Measurements from ENCODE around the gene ATP6V0C. TPM values are rescaled to one million over a fixed set of nuclear protein-coding genes. Genes with fewer than 3 reads are reported as not detected.
"Not testable (repeated sequence)": the region's sequence is repeated elsewhere in the genome, so short reads cannot be mapped to it uniquely, and the experiment has no call there.

The ATP6V0C gene
- total RNA-seq, 1 donor from 2014 or later, result 13.2 TPM

- no peak for DNase-seq (ENCODE audit: low spot score)
These were observed 13.5 kb downstream of the ATP6V0C start for GRCh38 chr16:2527071-2527783.

- no peak for DNase-seq (ENCODE audit: low spot score)
These were observed 14.0 kb downstream of the ATP6V0C start for GRCh38 chr16:2527784-2528100.

GRCh38 chr16:2528161-2529060 lies 14.7 kb downstream of the ATP6V0C start:
- no peak for DNase-seq (ENCODE audit: low spot score)

GRCh38 chr16:2529061-2529931 lies 15.5 kb downstream of the ATP6V0C start:
- no peak for DNase-seq (ENCODE audit: low spot score)

GRCh38 chr16:2529961-2530628 lies 16.3 kb downstream of the ATP6V0C start:
- DNase-seq (ENCODE audit: low spot score), result no peak

GRCh38 chr16:2530629-2531318 lies 17.0 kb downstream of the ATP6V0C start:
- no peak for DNase-seq (ENCODE audit: low spot score)

GRCh38 chr16:2531371-2531695 lies 17.6 kb downstream of the ATP6V0C start, which contains the start of gene CEMP1:
TSS of gene CEMP1 (minus strand) at chr16:2531408. CDS start at chr16:2531073, 335 bp downstream.
- DNase-seq (ENCODE audit: low spot score), result no peak

GRCh38 chr16:2531696-2532493 lies 18.1 kb downstream of the ATP6V0C start:
- peak; percentile 99 for DNase-seq (ENCODE audit: low spot score)

GRCh38 chr16:2532494-2533141 lies 18.9 kb downstream of the ATP6V0C start:
- peak; percentile 70 for DNase-seq (ENCODE audit: low spot score)

- DNase-seq (ENCODE audit: low spot score), result not testable (repeated sequence)
These were observed 19.5 kb downstream of the ATP6V0C start for GRCh38 chr16:2533142-2533755.

- DNase-seq (ENCODE audit: low spot score), result no peak
These were observed 20.2 kb downstream of the ATP6V0C start for GRCh38 chr16:2533912-2534311.

GRCh38 chr16:2534335-2534734 lies 20.6 kb downstream of the ATP6V0C start:
- not testable (repeated sequence) for DNase-seq (ENCODE audit: low spot score)

- DNase-seq (ENCODE audit: low spot score), result no peak
These were observed 21.9 kb downstream of the ATP6V0C start for GRCh38 chr16:2535625-2536013.

- DNase-seq (ENCODE audit: low spot score), result peak; percentile 97
These were observed 24.0 kb downstream of the ATP6V0C start, which contains the start of gene PDPK1 for GRCh38 chr16:2537451-2538379. TSS of gene PDPK1 (plus strand) at chr16:2538021. CDS start at chr16:2538113, 92 bp downstream.

GRCh38 chr16:2539192-2539844 lies 25.6 kb downstream of the ATP6V0C start:
- DNase-seq (ENCODE audit: low spot score), result not testable (repeated sequence)

- DNase-seq (ENCODE audit: low spot score), result not testable (repeated sequence)
These were observed 26.2 kb downstream of the ATP6V0C start for GRCh38 chr16:2539845-2540458.

- DNase-seq (ENCODE audit: low spot score), result not testable (repeated sequence)
These were observed 27.2 kb downstream of the ATP6V0C start for GRCh38 chr16:2540912-2541311.

Measured in umbilical cord (tissue), 2 donors.